H1 (cell line): Measurements from ENCODE around the gene ADAM23. TPM values are rescaled to one million over a fixed set of nuclear protein-coding genes. Genes with fewer than 3 reads are reported as not detected.

ENCODE experiments used
- CTCF ChIA-PET: fragments of 300-600 bp; sonication (Branson Sonifier 250); formaldehyde crosslinking; loops from one replicate; lab custom pipeline; 2021; ENCODE audit not compliant: partially characterized antibody; lab: Charles Lee
- POLR2A ChIA-PET: fragments of 300-600 bp; sonication (Branson Sonifier 250); formaldehyde crosslinking; loops from one replicate; lab custom pipeline; 2021; ENCODE audit warnings: inconsistent platforms; ENCODE audit not compliant: partially characterized antibody; lab: Charles Lee
- DNase-seq, 2 experiments: peaks; one replicate each; pipeline versions ENCODE4 v3.0.0 to v3.0.0-alpha.2; 2010 to 2022; ENCODE audit warnings: low spot score in 2 of 2, low read depth in 1 of 2, mixed read lengths in 1 of 2
- FAIRE-seq: peaks from 2 replicates; lab custom pipeline; 2011; peaks lifted over from hg19 to GRCh38; lab: Jason Lieb, UNC
- H2AFZ ChIP-seq: 2 replicates; pipeline ENCODE4 v1.8.1; 2012; ENCODE audit warnings: low read length, inconsistent platforms
- H2AK5ac ChIP-seq: 2 replicates; pipeline ENCODE4 v1.6.1; 2013; ENCODE audit warnings: low read depth, low read length
- H2BK120ac ChIP-seq: replicated peaks from 2 replicates; pipeline ENCODE3; 2013; ENCODE audit warnings: low read depth, low read length, inconsistent platforms
- H2BK12ac ChIP-seq: 2 replicates; pipeline ENCODE4 v1.6.1; 2013; ENCODE audit warnings: low read depth, low read length
- H2BK15ac ChIP-seq: 2 replicates; pipeline ENCODE4 v1.6.1; 2013; ENCODE audit warnings: low read length
- H2BK20ac ChIP-seq: 2 replicates; pipeline ENCODE4 v1.6.1; 2013; ENCODE audit warnings: low read length
- H2BK5ac ChIP-seq: 2 replicates; pipeline ENCODE4 v1.6.1; 2013; ENCODE audit warnings: low read depth, low read length
- H3K14ac ChIP-seq: 2 replicates; pipeline ENCODE4 v1.6.1; 2013; ENCODE audit warnings: inconsistent platforms; ENCODE audit not compliant: insufficient read length
- H3K18ac ChIP-seq: 2 replicates; pipeline ENCODE4 v1.6.1; 2013; ENCODE audit warnings: low read length; ENCODE audit errors: extremely low read depth
- H3K23ac ChIP-seq: 2 replicates; pipeline ENCODE4 v1.6.1; 2013; ENCODE audit warnings: inconsistent platforms; ENCODE audit not compliant: insufficient read length
- H3K23me2 ChIP-seq: 2 replicates; pipeline ENCODE4 v1.6.1; 2013; ENCODE audit warnings: low read depth, low read length
- H3K27ac ChIP-seq: 2 replicates; pipeline ENCODE4 v1.6.1; 2011; ENCODE audit warnings: low read depth, low read length, inconsistent platforms
- H3K27me3 ChIP-seq, 4 experiments: replicated peaks in 1 of 4; 1 replicate in 1 of 4; 2 replicates in 3 of 4; pipeline versions ENCODE4 v1.6.1 to v1.8.1; 2011 to 2013; ENCODE audit warnings: low read length in 3 of 4, mild to moderate bottlenecking in 3 of 4, inconsistent platforms in 2 of 4, mixed read lengths in 2 of 4, moderate library complexity in 1 of 4; ENCODE audit not compliant: control insufficient read depth in 3 of 4, insufficient read depth in 3 of 4; ENCODE audit errors: extremely low read depth in 1 of 4
- H3K36me3 ChIP-seq, 4 experiments: 2 replicates each; pipeline versions ENCODE4 v1.6.1 to v1.8.1; 2011 to 2013; ENCODE audit warnings: mild to moderate bottlenecking in 4 of 4, low read length in 3 of 4, moderate library complexity in 2 of 4, control low read depth in 1 of 4, inconsistent platforms in 1 of 4; ENCODE audit not compliant: insufficient read depth in 4 of 4, control insufficient read depth in 2 of 4
- H3K4ac ChIP-seq: replicated peaks from 2 replicates; pipeline ENCODE3; 2013; ENCODE audit warnings: low read length, low read depth, mixed read lengths, inconsistent platforms; ENCODE audit not compliant: insufficient read length
- H3K4me1 ChIP-seq, 4 experiments: replicated peaks in 1 of 4; 1 replicate in 1 of 4; 2 replicates in 3 of 4; pipeline versions ENCODE4 v1.6.1 to v1.8.1; 2011 to 2013; ENCODE audit warnings: low read length in 3 of 4, inconsistent platforms in 2 of 4, mixed read lengths in 1 of 4; ENCODE audit not compliant: insufficient read depth in 4 of 4, control insufficient read depth in 3 of 4
- H3K4me2 ChIP-seq, 2 experiments: 2 replicates each; pipeline versions ENCODE4 v1.6.1 to v1.8.1; 2011 to 2013; ENCODE audit warnings: low read depth in 2 of 2, low read length in 2 of 2, control low read depth in 1 of 2, inconsistent platforms in 1 of 2, mild to moderate bottlenecking in 1 of 2; ENCODE audit not compliant: insufficient read depth in 1 of 2
- H3K4me3 ChIP-seq, 4 experiments: fragments of 200-600, 300-600 bp in 1 of 4; sonication (generic), shearing (Covaris generic), sonication (Bioruptor Twin) in 1 of 4; 2 replicates each; pipeline versions ENCODE4 v1.5.1 to v1.8.1; 2011 to 2016; ENCODE audit warnings: low read length in 4 of 4, low read depth in 3 of 4, control low read depth in 2 of 4, inconsistent platforms in 2 of 4, mild to moderate bottlenecking in 2 of 4, mixed read lengths in 1 of 4, moderate library complexity in 1 of 4; ENCODE audit not compliant: insufficient read depth in 2 of 4; ENCODE audit errors: extremely low read depth in 1 of 4
- H3K56ac ChIP-seq: replicated peaks from 2 replicates; pipeline ENCODE3; 2013; ENCODE audit warnings: low read depth, mild to moderate bottlenecking, mixed read lengths, low read length, inconsistent platforms; ENCODE audit not compliant: insufficient read length
- H3K79me1 ChIP-seq: 2 replicates; pipeline ENCODE4 v1.6.1; 2013; ENCODE audit warnings: low read depth, low read length, control low read depth
- H3K79me2 ChIP-seq, 2 experiments: 2 replicates each; pipeline versions ENCODE4 v1.6.1 to v1.8.1; 2012 to 2013; ENCODE audit warnings: low read length in 2 of 2, mild to moderate bottlenecking in 2 of 2, inconsistent platforms in 1 of 2; ENCODE audit not compliant: insufficient read depth in 2 of 2, control insufficient read depth in 1 of 2
- H3K9ac ChIP-seq, 4 experiments: replicated peaks in 1 of 4; 1 replicate in 1 of 4; 2 replicates in 3 of 4; pipeline versions ENCODE4 v1.6.1 to v1.8.1; 2011 to 2013; ENCODE audit warnings: low read depth in 3 of 4, low read length in 3 of 4, control low read depth in 2 of 4, mild to moderate bottlenecking in 2 of 4, moderate library complexity in 2 of 4, inconsistent platforms in 1 of 4; ENCODE audit errors: extremely low read depth in 1 of 4
- H3K9me3 ChIP-seq, 2 experiments: 2 replicates each; pipeline versions ENCODE4 v1.6.1 to v1.8.1; 2012 to 2013; ENCODE audit warnings: mild to moderate bottlenecking in 2 of 2, moderate library complexity in 2 of 2, control low read depth in 1 of 2, inconsistent platforms in 1 of 2, low read depth in 1 of 2, low read length in 1 of 2, mixed read lengths in 1 of 2; ENCODE audit not compliant: insufficient read depth in 2 of 2
- H4K20me1 ChIP-seq, 2 experiments: replicated peaks in 1 of 2; 2 replicates each; pipeline versions ENCODE3 to v1.8.1; 2011 to 2013; ENCODE audit warnings: inconsistent platforms in 2 of 2, low read length in 2 of 2, mild to moderate bottlenecking in 1 of 2; ENCODE audit not compliant: insufficient read depth in 2 of 2, control insufficient read depth in 1 of 2
- H4K5ac ChIP-seq: 2 replicates; pipeline ENCODE4 v1.6.1; 2013; ENCODE audit warnings: low read length, low read depth, mixed read lengths, inconsistent platforms; ENCODE audit not compliant: insufficient read length
- H4K8ac ChIP-seq: 2 replicates; pipeline ENCODE4 v1.8.0; 2013; ENCODE audit warnings: mild to moderate bottlenecking, moderate library complexity, low read length, inconsistent platforms; ENCODE audit not compliant: insufficient read depth; ENCODE audit errors: extremely low read depth
- H4K91ac ChIP-seq: replicated peaks from 2 replicates; pipeline ENCODE3; 2013; ENCODE audit warnings: low read length, mixed read lengths, inconsistent platforms; ENCODE audit not compliant: insufficient read length
- BACH1 ChIP-seq: IDR thresholded peaks from 2 replicates; pipeline ENCODE4 v1.6.1; 2012; ENCODE audit warnings: low read length, improper control_type of control experiment
- BCL11A ChIP-seq, 2 experiments: IDR thresholded peaks; one replicate each; pipeline ENCODE4 v1.6.1; 2011; ENCODE audit warnings: low read depth in 2 of 2, low read length in 2 of 2, mild to moderate bottlenecking in 2 of 2
- CBX8 ChIP-seq: fragments of 300-800, 300-1000 bp; sonication (generic); IDR thresholded peaks from 2 replicates; pipeline ENCODE4 v1.7.1; 2016; ENCODE audit warnings: low read depth, low read length, borderline replicate concordance
- CHD2 ChIP-seq: IDR thresholded peaks from 2 replicates; pipeline ENCODE4 v1.6.1; 2012; ENCODE audit warnings: low read length, improper control_type of control experiment
- KDM1A ChIP-seq: fragments of 200-600, 300-600 bp; sonication (generic); IDR thresholded peaks from 2 replicates; pipeline ENCODE4 v1.7.1; 2016; ENCODE audit warnings: mild to moderate bottlenecking, low read length, borderline replicate concordance
- SAP30 ChIP-seq: fragments of 300-600 bp; sonication (generic); IDR thresholded peaks from 2 replicates; pipeline ENCODE4 v1.7.1; 2012; ENCODE audit warnings: low read length, moderate library complexity, mild to moderate bottlenecking, inconsistent platforms; ENCODE audit not compliant: insufficient read depth, insufficient replicate concordance
- SP2 ChIP-seq: IDR thresholded peaks from 2 replicates; pipeline ENCODE4 v1.6.1; 2012; ENCODE audit warnings: mild to moderate bottlenecking, low read length, inconsistent platforms
- TAF1 ChIP-seq: IDR thresholded peaks from 2 replicates; pipeline ENCODE4 v1.6.1; 2011; ENCODE audit warnings: mild to moderate bottlenecking, low read depth, low read length
- TAF7 ChIP-seq: optimal IDR thresholded peaks from 2 replicates; pipeline ENCODE3; 2011; ENCODE audit warnings: low read depth, mild to moderate bottlenecking, inconsistent platforms, low read length, moderate library complexity, borderline replicate concordance
- ZNF274 ChIP-seq: IDR thresholded peaks from 2 replicates; pipeline ENCODE4 v1.7.0; 2012; ENCODE audit warnings: low read length, borderline replicate concordance; ENCODE audit errors: extremely low read depth
- WGBS, 2 experiments: shearing (Covaris generic) in 1 of 2; methylation state at CpG; one replicate each; pipeline versions ENCODE4 v1.1.6 to v1.1.7; 2013 to 2015; ENCODE audit warnings: low lambda C conversion rate in 2 of 2, mixed read lengths in 2 of 2, inconsistent platforms in 1 of 2, low coverage in 1 of 2, missing lambda C conversion rate in 1 of 2; ENCODE audit not compliant: insufficient replicate concordance in 2 of 2, insufficient coverage in 1 of 2, insufficient read length in 1 of 2; ENCODE audit errors: extremely low coverage in 1 of 2, missing lambda C conversion rate in 1 of 2; 5-methylcytosine and 5-hydroxymethylcytosine counted together
- polyA plus RNA-seq, 7 experiments: library from polyadenylated mRNA; depleted of rRNA in 3 of 7; stranded (reverse) in 5 of 7; unstranded in 2 of 7; fragments of >200 nt in 5 of 7; fragments of 200-250 nt in 2 of 7; gene quantifications; 1 replicate in 5 of 7; 2 replicates in 1 of 7; 4 replicates in 1 of 7; pipeline versions ENCODE4 v1.2.1 to v1.2.3, GENCODE V29; 2011 to 2013; ENCODE audit warnings: missing spikeins in 2 of 7, mixed read lengths in 2 of 7
- total RNA-seq: library from RNA; stranded (reverse); fragmentation: NEBNext Ultra II Directional; extraction: Animal tissue kit (Norgen Biotek cat#: 25700); gene quantifications from 2 replicates; pipeline ENCODE4 v1.2.1, GENCODE V29; 2021

Gene ADAM23
- total and polyA plus RNA-seq, 2 of the 8 experiments (the other 6 are each of a cell fraction or from before 2014, with no cell fraction given) = 9.9 to 20.8 TPM

GRCh38 chr2:206471524-206472062, 28.3 kb downstream of the ADAM23 start:
- no peak overlapping the region for H3K23ac ChIP-seq
- no peak overlapping the region for H3K4me3 ChIP-seq
- H4K91ac ChIP-seq = no peak overlapping the region
- no peak overlapping the region for H2BK120ac ChIP-seq
- ChIA-PET POLR2A (interaction anchor here (1.8 kb wide), 1 partner anchor 11 kb away, joined by 3 read pairs; no protein-coding TSS in a partner anchor), CTCF (interaction anchor here (1.0 kb wide), 1 partner anchor 9 kb away, joined by 3 read pairs; no protein-coding TSS in a partner anchor)
- H4K20me1 ChIP-seq = no peaks in the 10 kb centered on the region
- H3K4ac ChIP-seq = no peak overlapping the region
- FAIRE-seq = no peak
- H3K9me3 ChIP-seq = peaks cover 5 to 9% of the 10 kb centered on the region in 2 experiments
- H3K27ac ChIP-seq = no peak overlapping the region
- H3K79me2 ChIP-seq = no peaks in the 10 kb centered on the region
- H3K18ac ChIP-seq = no peak overlapping the region
- H3K36me3 ChIP-seq = peaks cover 0 to 4% (median 0%) of the 10 kb centered on the region in 4 experiments; a peak in 2 of 8 replicates
- no peak overlapping the region for H2BK15ac ChIP-seq
- no peak overlapping the region for H3K56ac ChIP-seq
- H2AK5ac ChIP-seq = no peak overlapping the region
- no peak overlapping the region for H4K5ac ChIP-seq
- no peaks in the 10 kb centered on the region for H3K23me2 ChIP-seq
- no peaks in the 10 kb centered on the region; the same call in 1 of the 2 replicates for H3K79me1 ChIP-seq
- no peak overlapping the region for H4K8ac ChIP-seq
- WGBS, 2 experiments = 91% methylated on average over 2 of the region's 2 CpGs; no CpG with 5 or more reads in 1 of the 2 experiments
- H2BK12ac ChIP-seq = no peak overlapping the region
- H3K9ac ChIP-seq = no peak overlapping the region
- H3K14ac ChIP-seq = no peak overlapping the region
- no peak overlapping the region for H3K4me2 ChIP-seq
- H2BK5ac ChIP-seq = no peak overlapping the region
- H3K27me3 ChIP-seq = no peaks in the 10 kb centered on the region
- no peak for DNase-seq
- H3K4me1 ChIP-seq = no peaks in the 10 kb centered on the region
- no peak overlapping the region for H2BK20ac ChIP-seq
- no peak overlapping the region for H2AFZ ChIP-seq
- TF ChIP-seq CHD2 (no peak), CBX8 (no peak), SAP30 (no peak), ZNF274 (no peak), BCL11A (IDR thresholded peaks at IDR 0.05; ENCODE audit: low read depth in 2 of 2, low read length in 2 of 2) (no peak), BACH1 (no peak), SP2 (no peak), TAF1 (no peak), KDM1A (no peak), TAF7 (no peak)
